ENCODE results near the gene LDLRAP1. TPM values are rescaled to one million over a fixed set of nuclear protein-coding genes. Genes with fewer than 3 reads are reported as not detected.
A peak's percentile ranks its signal among the peaks of the same experiment; 100 is the strongest.

Gene LDLRAP1
- total RNA-seq, 1 experiment from 2014 or later, result 16.3 TPM

DNA sequence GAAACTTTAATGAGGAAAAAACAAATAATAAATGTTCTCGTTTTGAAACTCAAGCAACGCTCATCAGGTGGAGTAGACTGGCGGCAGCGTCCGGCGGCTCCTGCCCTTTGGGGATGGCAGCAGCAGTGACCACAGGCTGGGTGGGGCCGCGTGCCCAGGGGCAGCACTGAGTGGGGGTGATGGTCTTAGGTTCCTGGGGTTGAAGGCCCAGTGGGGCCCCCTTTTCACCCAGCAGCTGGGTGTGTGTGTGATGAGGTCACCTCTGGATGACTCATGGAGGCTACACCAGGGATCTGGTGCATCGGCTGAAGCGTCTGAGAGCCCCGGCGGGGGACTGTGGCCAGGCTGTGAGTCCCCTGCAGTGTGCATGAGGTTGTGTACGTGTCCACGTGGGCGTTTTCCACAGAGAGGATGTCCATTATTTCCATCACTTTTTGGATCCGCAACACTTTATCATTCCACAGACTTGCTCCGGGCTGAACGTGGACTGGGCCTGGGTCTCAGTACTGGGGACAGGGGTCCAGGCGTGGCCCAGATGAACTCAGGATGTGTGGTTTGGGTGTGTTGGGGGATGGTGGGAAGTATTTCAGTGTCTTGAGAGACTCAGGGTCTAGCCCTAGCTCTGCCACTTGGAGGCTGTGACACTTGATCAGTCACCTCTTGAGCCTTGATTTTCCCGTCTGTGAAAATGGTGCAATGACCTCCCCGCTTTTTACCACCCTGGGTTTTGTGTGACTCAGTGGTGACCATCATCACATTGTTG lies 25.6 kb downstream of the LDLRAP1 start:
- POLR2A ChIA-PET, result no interaction called here

DNA sequence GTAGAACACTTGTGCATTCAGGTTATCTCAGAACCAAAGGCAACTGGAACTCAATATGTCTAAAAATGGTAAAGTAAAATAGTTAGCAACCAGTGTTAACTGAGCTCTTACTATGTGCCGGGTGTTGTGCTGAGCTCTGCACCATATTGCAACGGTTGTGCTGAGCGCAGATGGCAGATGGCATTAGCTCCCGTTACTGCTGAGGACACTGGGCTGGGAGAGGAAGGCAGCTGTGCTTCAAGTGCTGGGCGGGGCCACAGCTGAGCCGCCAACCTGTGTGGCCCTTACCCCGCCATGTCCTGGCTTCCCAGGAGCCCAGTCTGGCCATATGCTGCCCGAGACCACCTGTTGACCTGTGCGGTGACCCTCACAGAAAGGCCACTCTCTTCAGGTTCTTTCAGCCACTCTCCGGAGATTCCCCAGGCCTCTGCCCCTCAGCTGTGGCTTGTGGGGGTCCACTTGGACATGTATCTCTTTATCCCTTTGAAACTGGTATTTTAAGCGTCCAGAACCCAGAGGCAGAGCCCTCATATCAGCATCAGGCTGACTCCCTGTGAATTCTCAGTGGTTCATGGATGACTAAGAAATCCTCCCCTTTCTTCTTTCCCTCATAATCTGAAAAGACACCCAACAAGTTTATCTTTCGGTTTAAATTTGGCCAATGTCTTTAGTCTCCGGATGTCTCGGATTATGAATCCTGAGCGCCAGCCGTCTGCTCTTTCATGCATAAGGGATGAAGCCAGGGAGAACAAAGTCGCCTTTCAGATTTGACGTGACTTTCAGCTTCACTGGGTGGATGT lies 26.4 kb downstream of the LDLRAP1 start:
- ATAC-seq, result no peak
- H3K9me3 Mint-ChIP-seq, result no peaks in the 10 kb centered on the region
- no peaks in the 10 kb centered on the region for H3K36me3 Mint-ChIP-seq
- no peaks in the 10 kb centered on the region; the same call in 1 of the 2 replicates for H3K27me3 Mint-ChIP-seq (ENCODE audit: low read depth)
- H3K4me3 Mint-ChIP-seq, result no peak overlapping the region
- DNase-seq (ENCODE audit: low spot score), result no peak
- ChIA-PET POLR2A (no interaction called here), CTCF (interaction anchor here (1.1 to 1.4 kb wide), 4 partner anchors 12 to 241 kb away, joined by 3 to 5 read pairs (median 4); no protein-coding TSS in a partner anchor)
- TF ChIP-seq, protein P1, sequence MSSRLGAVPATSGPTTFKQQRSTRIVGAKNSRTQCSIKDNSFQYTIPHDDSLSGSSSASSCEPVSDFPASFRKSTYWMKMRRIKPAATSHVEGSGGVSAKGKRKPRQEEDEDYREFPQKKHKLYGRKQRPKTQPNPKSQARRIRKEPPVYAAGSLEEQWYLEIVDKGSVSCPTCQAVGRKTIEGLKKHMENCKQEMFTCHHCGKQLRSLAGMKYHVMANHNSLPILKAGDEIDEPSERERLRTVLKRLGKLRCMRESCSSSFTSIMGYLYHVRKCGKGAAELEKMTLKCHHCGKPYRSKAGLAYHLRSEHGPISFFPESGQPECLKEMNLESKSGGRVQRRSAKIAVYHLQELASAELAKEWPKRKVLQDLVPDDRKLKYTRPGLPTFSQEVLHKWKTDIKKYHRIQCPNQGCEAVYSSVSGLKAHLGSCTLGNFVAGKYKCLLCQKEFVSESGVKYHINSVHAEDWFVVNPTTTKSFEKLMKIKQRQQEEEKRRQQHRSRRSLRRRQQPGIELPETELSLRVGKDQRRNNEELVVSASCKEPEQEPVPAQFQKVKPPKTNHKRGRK (CRISPR knock-in tag; IDR thresholded peaks at IDR 0.05; ENCODE audit: borderline replicate concordance), result no peak
- TF ChIP-seq TP53 (CRISPR knock-in tag; IDR thresholded peaks at IDR 0.05), result no peak
- no peak for TF ChIP-seq MYBL2 (CRISPR knock-in tag; IDR thresholded peaks at IDR 0.05)
- no peak for TF ChIP-seq ZNF423 (CRISPR knock-in tag; IDR thresholded peaks at IDR 0.05)
- TF ChIP-seq, protein P2, sequence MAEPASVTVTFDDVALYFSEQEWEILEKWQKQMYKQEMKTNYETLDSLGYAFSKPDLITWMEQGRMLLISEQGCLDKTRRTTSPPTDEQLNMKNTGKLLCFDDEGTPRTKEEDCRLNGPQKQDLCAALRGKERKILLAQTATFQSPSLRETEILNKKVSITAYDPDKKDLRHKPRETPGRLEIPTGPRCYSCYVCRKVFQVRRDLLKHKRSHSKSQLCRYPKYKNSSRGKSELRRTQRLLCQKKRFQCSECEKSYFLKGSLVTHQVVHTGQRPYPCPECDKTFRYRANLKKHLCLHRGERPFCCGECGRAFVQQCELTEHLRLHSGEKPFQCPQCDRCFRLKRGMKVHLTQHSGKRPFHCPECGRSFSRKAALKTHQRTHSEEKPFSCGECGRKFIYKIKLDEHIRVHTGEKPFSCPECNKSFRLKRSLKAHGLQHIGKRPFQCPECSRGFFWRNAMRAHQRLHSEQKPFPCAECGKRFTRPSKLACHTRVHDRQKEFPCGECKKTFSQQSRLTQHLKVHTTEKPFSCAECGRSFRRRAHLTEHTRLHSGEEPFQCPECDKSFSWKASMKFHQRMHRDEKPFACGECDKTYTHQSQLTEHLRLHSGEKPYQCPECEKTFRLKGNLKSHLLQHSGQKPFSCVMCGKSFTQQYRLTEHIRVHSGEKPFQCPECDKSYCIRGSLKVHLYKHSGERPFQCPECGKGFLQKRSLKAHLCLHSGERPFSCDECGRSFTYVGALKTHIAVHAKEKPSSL (CRISPR knock-in tag; conservative IDR thresholded peaks at IDR 0.05), result no peak
- TF ChIP-seq NFE2L1 (CRISPR knock-in tag; IDR thresholded peaks at IDR 0.05), result no peak
- TF ChIP-seq, protein P3, sequence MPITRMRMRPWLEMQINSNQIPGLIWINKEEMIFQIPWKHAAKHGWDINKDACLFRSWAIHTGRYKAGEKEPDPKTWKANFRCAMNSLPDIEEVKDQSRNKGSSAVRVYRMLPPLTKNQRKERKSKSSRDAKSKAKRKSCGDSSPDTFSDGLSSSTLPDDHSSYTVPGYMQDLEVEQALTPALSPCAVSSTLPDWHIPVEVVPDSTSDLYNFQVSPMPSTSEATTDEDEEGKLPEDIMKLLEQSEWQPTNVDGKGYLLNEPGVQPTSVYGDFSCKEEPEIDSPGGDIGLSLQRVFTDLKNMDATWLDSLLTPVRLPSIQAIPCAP (CRISPR knock-in tag; IDR thresholded peaks at IDR 0.05), result no peak
- TF ChIP-seq ZNF317 (CRISPR knock-in tag; IDR thresholded peaks at IDR 0.05; ENCODE audit: borderline replicate concordance, low read depth), result no peak
- TF ChIP-seq ZNF263 (CRISPR knock-in tag; IDR thresholded peaks at IDR 0.05; ENCODE audit: low read depth), result no peak
- TF ChIP-seq ESRRA (CRISPR knock-in tag; IDR thresholded peaks at IDR 0.05; ENCODE audit: borderline replicate concordance), result no peak
- TF ChIP-seq ELF4 (CRISPR knock-in tag; IDR thresholded peaks at IDR 0.05; ENCODE audit: low read depth), result no peak
- peaks cover 64% of the 10 kb centered on the region for H3K4me1 Mint-ChIP-seq
- no peak overlapping the region; the same call in 1 of the 2 replicates for H3K27ac Mint-ChIP-seq

More for the DNA sequence above, 25.6 kb downstream of the LDLRAP1 start:
- H3K27me3 Mint-ChIP-seq (ENCODE audit: low read depth), result no peaks in the 10 kb centered on the region; the same call in 1 of the 2 replicates
- no peak overlapping the region for H3K4me3 Mint-ChIP-seq
- H3K4me1 Mint-ChIP-seq, result peaks cover 61% of the 10 kb centered on the region
- 0 out of 2 replicates have a peak, but pooled peaks cover 5% of the 10 kb centered on the region for H3K36me3 Mint-ChIP-seq
- no peak for DNase-seq (ENCODE audit: low spot score)
- no peaks in the 10 kb centered on the region for H3K9me3 Mint-ChIP-seq
- CTCF ChIA-PET, result interaction anchor here (1.1 to 1.2 kb wide), 2 partner anchors 39 to 242 kb away, joined by 3 to 5 read pairs; no protein-coding TSS in a partner anchor
- ATAC-seq, result no peak
- TF ChIP-seq ZNF138 (CRISPR knock-in tag; conservative IDR thresholded peaks at IDR 0.05) (no peak), FOXK1 (CRISPR knock-in tag; IDR thresholded peaks at IDR 0.05) (no peak), FOXP1 (CRISPR knock-in tag; IDR thresholded peaks at IDR 0.05; ENCODE audit: borderline replicate concordance) (no peak)
- TF ChIP-seq, protein P4, sequence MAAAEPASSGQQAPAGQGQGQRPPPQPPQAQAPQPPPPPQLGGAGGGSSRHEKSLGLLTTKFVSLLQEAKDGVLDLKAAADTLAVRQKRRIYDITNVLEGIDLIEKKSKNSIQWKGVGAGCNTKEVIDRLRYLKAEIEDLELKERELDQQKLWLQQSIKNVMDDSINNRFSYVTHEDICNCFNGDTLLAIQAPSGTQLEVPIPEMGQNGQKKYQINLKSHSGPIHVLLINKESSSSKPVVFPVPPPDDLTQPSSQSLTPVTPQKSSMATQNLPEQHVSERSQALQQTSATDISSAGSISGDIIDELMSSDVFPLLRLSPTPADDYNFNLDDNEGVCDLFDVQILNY (CRISPR knock-in tag; IDR thresholded peaks at IDR 0.05), result no peak
- TF ChIP-seq, protein P5, sequence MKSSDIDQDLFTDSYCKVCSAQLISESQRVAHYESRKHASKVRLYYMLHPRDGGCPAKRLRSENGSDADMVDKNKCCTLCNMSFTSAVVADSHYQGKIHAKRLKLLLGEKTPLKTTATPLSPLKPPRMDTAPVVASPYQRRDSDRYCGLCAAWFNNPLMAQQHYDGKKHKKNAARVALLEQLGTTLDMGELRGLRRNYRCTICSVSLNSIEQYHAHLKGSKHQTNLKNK (CRISPR knock-in tag; IDR thresholded peaks at IDR 0.05), result no peak
- H3K27ac Mint-ChIP-seq, result peak overlapping the region; percentile 68

Measured in WTC11 (cell line).